ENCODE data around the gene LHFPL6.

GRCh38 chr13:39415008-39415802 lies 187.8 kb downstream of the LHFPL6 start:
- TF ChIP-seq CTCF (IDR thresholded peaks at IDR 0.05): no peak
- TF ChIP-seq POLR2A (IDR thresholded peaks at IDR 0.05): no peak
